ENCODE measurements around the gene DHRS7. TPM values are rescaled to one million over a fixed set of nuclear protein-coding genes. Genes with fewer than 3 reads are reported as not detected.

The DHRS7 gene
- total RNA-seq, 1 donor, result 52.5 TPM

DNA sequence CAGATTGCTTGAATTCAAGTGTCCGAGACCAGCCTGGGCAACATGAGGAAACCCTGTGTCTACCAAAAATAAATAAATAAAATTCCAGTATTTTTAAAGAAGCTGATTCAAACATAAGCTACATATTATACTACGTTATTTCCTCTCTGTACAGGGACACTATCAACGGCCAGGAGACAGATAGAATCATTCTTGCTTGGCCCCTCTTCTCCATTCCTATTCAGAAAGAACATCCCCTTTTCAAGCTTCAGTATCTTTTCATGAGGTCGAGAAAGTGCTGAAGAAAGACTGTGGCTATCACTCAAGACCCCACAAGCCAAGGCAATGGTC is 314 bp upstream of the DHRS7 start:
- Histone ChIP-seq H4K20me1 (ENCODE audit: insufficient read depth, low read length) (no peaks in the 10 kb centered on the region), H3K79me2 (ENCODE audit: insufficient read depth, low read length) (peaks cover 18% of the 10 kb centered on the region), H3K9me3 (ENCODE audit: low read depth, low read length) (no peaks in the 10 kb centered on the region), H3K27ac (ENCODE audit: low read depth, low read length) (no peak overlapping the region), H3K36me3 (ENCODE audit: insufficient read depth, low read length) (no peaks in the 10 kb centered on the region), H3K4me2 (ENCODE audit: insufficient read depth, low read length) (peak overlapping the region; percentile 88), H2AFZ (ENCODE audit: low read length) (peak overlapping the region; percentile 49), H3K4me1 (ENCODE audit: insufficient read depth, low read length) (peaks cover 9% of the 10 kb centered on the region), H3K4me3 (ENCODE audit: insufficient read depth, low read length) (peak overlapping the region; percentile 86), H3K27me3 (ENCODE audit: insufficient read depth, low read length) (no peaks in the 10 kb centered on the region)
- no peak for DNase-seq (ENCODE audit: insufficient read length, low spot score, missing footprints)
- TF ChIP-seq, protein P1, sequence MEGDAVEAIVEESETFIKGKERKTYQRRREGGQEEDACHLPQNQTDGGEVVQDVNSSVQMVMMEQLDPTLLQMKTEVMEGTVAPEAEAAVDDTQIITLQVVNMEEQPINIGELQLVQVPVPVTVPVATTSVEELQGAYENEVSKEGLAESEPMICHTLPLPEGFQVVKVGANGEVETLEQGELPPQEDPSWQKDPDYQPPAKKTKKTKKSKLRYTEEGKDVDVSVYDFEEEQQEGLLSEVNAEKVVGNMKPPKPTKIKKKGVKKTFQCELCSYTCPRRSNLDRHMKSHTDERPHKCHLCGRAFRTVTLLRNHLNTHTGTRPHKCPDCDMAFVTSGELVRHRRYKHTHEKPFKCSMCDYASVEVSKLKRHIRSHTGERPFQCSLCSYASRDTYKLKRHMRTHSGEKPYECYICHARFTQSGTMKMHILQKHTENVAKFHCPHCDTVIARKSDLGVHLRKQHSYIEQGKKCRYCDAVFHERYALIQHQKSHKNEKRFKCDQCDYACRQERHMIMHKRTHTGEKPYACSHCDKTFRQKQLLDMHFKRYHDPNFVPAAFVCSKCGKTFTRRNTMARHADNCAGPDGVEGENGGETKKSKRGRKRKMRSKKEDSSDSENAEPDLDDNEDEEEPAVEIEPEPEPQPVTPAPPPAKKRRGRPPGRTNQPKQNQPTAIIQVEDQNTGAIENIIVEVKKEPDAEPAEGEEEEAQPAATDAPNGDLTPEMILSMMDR (IDR thresholded peaks at IDR 0.05; ENCODE audit: extremely low read depth, low read depth, low read length), result no peak

DNA sequence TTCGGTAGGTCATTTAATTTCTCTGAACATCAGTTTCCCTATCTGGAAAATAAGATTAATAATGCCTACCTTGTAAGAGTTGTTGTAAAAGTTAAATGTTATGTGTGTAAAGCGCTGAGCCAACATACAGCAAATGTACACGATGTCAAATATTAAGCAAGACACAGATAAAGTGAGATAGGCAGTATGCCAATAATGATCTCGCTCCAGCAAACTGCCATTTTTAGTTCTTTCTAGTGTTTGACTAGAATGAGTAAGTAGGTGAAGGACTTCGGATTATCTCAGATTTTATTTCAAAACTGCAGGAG is 840 bp downstream of the DHRS7 start:
- H2AFZ ChIP-seq (ENCODE audit: low read length), result peak overlapping the region; percentile 90
- DNase-seq (ENCODE audit: insufficient read length, low spot score, missing footprints), result no peak
- H3K9me3 ChIP-seq (ENCODE audit: low read depth, low read length), result no peaks in the 10 kb centered on the region
- TF ChIP-seq, protein P1 (IDR thresholded peaks at IDR 0.05; ENCODE audit: extremely low read depth, low read depth, low read length), result no peak
- peak overlapping the region; percentile 54 for H3K27ac ChIP-seq (ENCODE audit: low read depth, low read length)
- H3K27me3 ChIP-seq (ENCODE audit: insufficient read depth, low read length), result no peaks in the 10 kb centered on the region
- no peaks in the 10 kb centered on the region for H4K20me1 ChIP-seq (ENCODE audit: insufficient read depth, low read length)
- peaks cover 18% of the 10 kb centered on the region for H3K79me2 ChIP-seq (ENCODE audit: insufficient read depth, low read length)
- H3K4me3 ChIP-seq (ENCODE audit: insufficient read depth, low read length), result peak overlapping the region; percentile 86
- H3K4me1 ChIP-seq (ENCODE audit: insufficient read depth, low read length), result peaks cover 9% of the 10 kb centered on the region
- H3K36me3 ChIP-seq (ENCODE audit: insufficient read depth, low read length), result no peaks in the 10 kb centered on the region
- peak overlapping the region; percentile 88 for H3K4me2 ChIP-seq (ENCODE audit: insufficient read depth, low read length)

DNA sequence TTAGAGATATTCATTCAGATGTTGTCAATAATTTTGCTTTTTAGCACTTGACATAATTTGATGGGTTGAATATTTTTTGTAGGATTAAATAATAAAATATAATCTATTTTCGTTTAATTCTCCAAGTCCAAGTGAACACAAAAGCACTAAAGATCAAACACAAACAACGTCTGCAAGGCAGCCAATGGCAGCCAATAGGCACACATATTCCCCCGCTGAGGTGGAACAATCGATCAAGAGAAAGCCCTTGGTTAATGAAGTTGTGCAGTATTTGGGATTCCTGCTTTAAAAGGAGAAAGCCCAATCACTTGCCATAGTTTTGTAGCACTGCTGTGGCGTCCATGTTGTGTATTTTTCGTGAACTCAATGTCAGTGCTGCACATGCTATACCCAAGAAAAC is 1.5 kb downstream of the DHRS7 start:
- no peaks in the 10 kb centered on the region for H3K9me3 ChIP-seq (ENCODE audit: low read depth, low read length)
- no peak for DNase-seq (ENCODE audit: insufficient read length, low spot score, missing footprints)
- H3K4me2 ChIP-seq (ENCODE audit: insufficient read depth, low read length), result peak overlapping the region; percentile 88
- no peak overlapping the region for H3K27ac ChIP-seq (ENCODE audit: low read depth, low read length)
- peaks cover 19% of the 10 kb centered on the region for H3K79me2 ChIP-seq (ENCODE audit: insufficient read depth, low read length)
- no peaks in the 10 kb centered on the region for H3K27me3 ChIP-seq (ENCODE audit: insufficient read depth, low read length)
- H3K4me3 ChIP-seq (ENCODE audit: insufficient read depth, low read length), result no peak overlapping the region
- H4K20me1 ChIP-seq (ENCODE audit: insufficient read depth, low read length), result no peaks in the 10 kb centered on the region
- no peaks in the 10 kb centered on the region for H3K36me3 ChIP-seq (ENCODE audit: insufficient read depth, low read length)
- H3K4me1 ChIP-seq (ENCODE audit: insufficient read depth, low read length), result peaks cover 9% of the 10 kb centered on the region
- no peak overlapping the region for H2AFZ ChIP-seq (ENCODE audit: low read length)
- TF ChIP-seq, protein P1 (IDR thresholded peaks at IDR 0.05; ENCODE audit: extremely low read depth, low read depth, low read length), result no peak

DNA sequence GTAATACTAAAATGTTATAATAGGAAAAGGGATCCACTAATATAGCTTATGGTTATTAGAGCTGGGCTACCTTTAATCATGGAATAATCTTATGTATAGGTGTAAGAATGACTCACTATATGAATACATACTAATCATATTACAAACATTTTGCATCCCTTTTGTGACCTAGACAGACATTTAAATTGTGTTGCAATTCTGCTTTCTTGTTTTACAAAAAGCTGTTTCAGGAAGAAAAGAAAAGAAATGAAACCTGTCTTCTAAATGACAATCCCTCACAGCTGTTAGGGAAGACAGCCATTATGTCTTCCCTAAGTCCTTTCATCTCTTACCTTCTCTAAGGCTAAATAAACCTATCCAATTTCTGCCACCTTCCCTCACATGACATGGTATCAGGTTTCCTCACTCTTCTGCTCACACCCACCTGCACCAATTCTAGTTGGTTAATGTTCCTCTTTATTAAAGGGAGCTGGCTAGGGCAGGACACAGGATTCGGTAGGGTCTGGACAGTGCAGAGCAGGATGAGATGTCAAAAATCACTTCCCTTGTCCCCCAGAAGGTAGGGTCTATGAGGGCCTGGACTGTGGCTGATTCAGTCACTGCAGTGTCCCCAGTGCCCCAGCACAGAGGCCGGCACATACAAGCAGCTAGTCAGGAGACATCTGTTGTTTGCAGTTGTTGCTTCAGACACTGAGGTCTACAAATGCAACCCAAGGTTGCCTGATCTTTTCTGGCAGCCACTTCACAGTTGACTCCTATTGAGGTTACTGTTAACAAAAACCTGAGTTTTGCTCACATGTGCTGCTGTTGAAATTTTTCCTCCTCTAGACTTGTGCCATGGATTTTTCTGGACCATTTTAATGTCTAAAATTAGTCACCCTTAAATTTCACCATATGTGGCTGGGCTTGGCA is 3.7 kb downstream of the DHRS7 start:
- Histone ChIP-seq H3K4me2 (ENCODE audit: insufficient read depth, low read length) (no peak overlapping the region), H3K36me3 (ENCODE audit: insufficient read depth, low read length) (no peaks in the 10 kb centered on the region), H3K4me3 (ENCODE audit: insufficient read depth, low read length) (no peak overlapping the region), H3K79me2 (ENCODE audit: insufficient read depth, low read length) (peaks cover 27% of the 10 kb centered on the region), H3K27me3 (ENCODE audit: insufficient read depth, low read length) (no peaks in the 10 kb centered on the region), H2AFZ (ENCODE audit: low read length) (no peak overlapping the region), H4K20me1 (ENCODE audit: insufficient read depth, low read length) (no peaks in the 10 kb centered on the region), H3K27ac (ENCODE audit: low read depth, low read length) (no peak overlapping the region), H3K4me1 (ENCODE audit: insufficient read depth, low read length) (peaks cover 9% of the 10 kb centered on the region), H3K9me3 (ENCODE audit: low read depth, low read length) (no peaks in the 10 kb centered on the region)
- TF ChIP-seq, protein P1 (IDR thresholded peaks at IDR 0.05; ENCODE audit: extremely low read depth, low read depth, low read length), result no peak
- DNase-seq (ENCODE audit: insufficient read length, low spot score, missing footprints), result no peak

Measured in osteoblast (primary cell).